Measurements from ENCODE around the gene SPINK8. TPM values are rescaled to one million over a fixed set of nuclear protein-coding genes. Genes with fewer than 3 reads are reported as not detected.

Gene SPINK8
- total and polyA plus RNA-seq, 2 donors (not counting 1 experiment from before 2014, with no cell fraction given): not detected

GRCh38 chr3:48294611-48295263, 38.7 kb downstream of the SPINK8 start:
- DNase-seq (no peak), ATAC-seq (ENCODE audit: low read depth) (no peak)
- Mint-ChIP-seq H3K4me3 (no peak overlapping the region), H3K4me1 (peaks cover 25% of the 10 kb centered on the region), H3K9me3 (ENCODE audit: insufficient read depth) (no peaks in the 10 kb centered on the region), H3K27ac (no peak overlapping the region), H3K27me3 (no peaks in the 10 kb centered on the region)
- Histone ChIP-seq H3K4me1 (ENCODE audit: control insufficient read depth in 2 of 2, insufficient read depth in 2 of 2, low read length in 2 of 2) (peaks cover 1 to 6% of the 10 kb centered on the region in 2 donors), H3K79me2 (ENCODE audit: control insufficient read depth, insufficient read depth, low read length) (peaks cover 9% of the 10 kb centered on the region), H3K4me3 (ENCODE audit: control extremely low read depth in 1 of 5, extremely low read depth in 1 of 5, insufficient read depth in 1 of 5, low read depth in 2 of 5, low read length in 4 of 5) (no peak overlapping the region), H3K27ac (ENCODE audit: low read length in 2 of 2) (no peak overlapping the region), H4K20me1 (ENCODE audit: control insufficient read depth, insufficient read depth, low read length, poor library complexity, severe bottlenecking) (no peaks in the 10 kb centered on the region), H3K36me3 (replicated peaks in 1 of 2; ENCODE audit: control extremely low read depth in 1 of 2, control insufficient read depth in 1 of 2, extremely low read depth in 1 of 2, insufficient read depth in 2 of 2, low read length in 1 of 2) (peaks cover 27 to 53% of the 10 kb centered on the region in 2 experiments), H2AFZ (ENCODE audit: insufficient read depth, low read depth, low read length, poor library complexity, severe bottlenecking) (no peak overlapping the region), H3K9me3 (ENCODE audit: control extremely low read depth in 1 of 3, control insufficient read depth in 2 of 3, insufficient read depth in 1 of 3, low read length in 2 of 3) (peaks cover 0 to 2% (median 0%) of the 10 kb centered on the region in 3 donors), H3K4me2 (replicated peaks; ENCODE audit: low read depth, low read length, poor library complexity, severe bottlenecking) (no peak overlapping the region), H3K9ac (ENCODE audit: low read length) (no peak overlapping the region), H3K27me3 (replicated peaks in 1 of 4; ENCODE audit: control extremely low read depth in 1 of 4, control insufficient read depth in 3 of 4, insufficient read depth in 4 of 4, low read length in 3 of 4) (no peaks in the 10 kb centered on the region)
- TF ChIP-seq EZH2 (IDR thresholded peaks at IDR 0.05; ENCODE audit: borderline replicate concordance, insufficient read depth, low read depth, low read length, poor library complexity, severe bottlenecking) (no peak), CTCF (IDR thresholded peaks at IDR 0.05) (no peak)
- POLR2A ChIA-PET: no interaction called here
- 95% methylated on average over 11 of the region's 12 CpGs for WGBS (ENCODE audit: insufficient coverage)
- intact Hi-C loops (cut with micrococcal nuclease): no loop called here
- CTCF ChIA-PET: no interaction called here

GRCh38 chr3:48289659-48290058, 43.8 kb downstream of the SPINK8 start:
- H4K20me1 ChIP-seq (ENCODE audit: control insufficient read depth, insufficient read depth, low read length, poor library complexity, severe bottlenecking): no peaks in the 10 kb centered on the region
- H3K9ac ChIP-seq (ENCODE audit: low read length): no peak overlapping the region
- H3K27ac ChIP-seq (ENCODE audit: low read length in 2 of 2): no peak overlapping the region
- H3K36me3 ChIP-seq (replicated peaks in 1 of 2; ENCODE audit: control extremely low read depth in 1 of 2, control insufficient read depth in 1 of 2, extremely low read depth in 1 of 2, insufficient read depth in 2 of 2, low read length in 1 of 2): peaks cover 11 to 25% of the 10 kb centered on the region in 2 experiments
- no peaks in the 10 kb centered on the region for H3K9me3 Mint-ChIP-seq (ENCODE audit: insufficient read depth)
- no peak overlapping the region for H3K4me2 ChIP-seq (replicated peaks; ENCODE audit: low read depth, low read length, poor library complexity, severe bottlenecking)
- no peaks in the 10 kb centered on the region for H3K4me1 ChIP-seq (ENCODE audit: control insufficient read depth in 2 of 2, insufficient read depth in 2 of 2, low read length in 2 of 2)
- no peak overlapping the region for H3K4me3 ChIP-seq (ENCODE audit: control extremely low read depth in 1 of 5, extremely low read depth in 1 of 5, insufficient read depth in 1 of 5, low read depth in 2 of 5, low read length in 4 of 5)
- H2AFZ ChIP-seq (ENCODE audit: insufficient read depth, low read depth, low read length, poor library complexity, severe bottlenecking): no peak overlapping the region
- intact Hi-C loops (cut with micrococcal nuclease): loop anchor here (10.0 kb wide), 1 partner anchor 75 kb away; no protein-coding TSS in a partner anchor
- no peak overlapping the region for H3K27ac Mint-ChIP-seq
- ChIA-PET POLR2A (no interaction called here), CTCF (interaction anchor here (0.7 to 3.2 kb wide), 3 partner anchors 111 to 1368 kb away, joined by 3 to 8 read pairs (median 5); no protein-coding TSS in a partner anchor)
- H3K79me2 ChIP-seq (ENCODE audit: control insufficient read depth, insufficient read depth, low read length): no peaks in the 10 kb centered on the region
- no peak for TF ChIP-seq CTCF (IDR thresholded peaks at IDR 0.05)
- TF ChIP-seq EZH2 (IDR thresholded peaks at IDR 0.05; ENCODE audit: borderline replicate concordance, insufficient read depth, low read depth, low read length, poor library complexity, severe bottlenecking): no peak
- no peaks in the 10 kb centered on the region for H3K27me3 Mint-ChIP-seq
- no peaks in the 10 kb centered on the region for H3K4me1 Mint-ChIP-seq
- no peak overlapping the region for H3K4me3 Mint-ChIP-seq
- no peaks in the 10 kb centered on the region for H3K27me3 ChIP-seq (replicated peaks in 1 of 4; ENCODE audit: control extremely low read depth in 1 of 4, control insufficient read depth in 3 of 4, insufficient read depth in 4 of 4, low read length in 3 of 4)
- no peak for DNase-seq
- H3K9me3 ChIP-seq (ENCODE audit: control extremely low read depth in 1 of 3, control insufficient read depth in 2 of 3, insufficient read depth in 1 of 3, low read length in 2 of 3): peaks cover 0 to 2% (median 0%) of the 10 kb centered on the region in 3 donors
- ATAC-seq (ENCODE audit: low read depth): no peak
- no CpG with 5 or more reads among the region's 1 CpG for WGBS (ENCODE audit: insufficient coverage)

Data from B cell (primary cell).